Measurements from ENCODE around the gene CRACR2A. TPM values are rescaled to one million over a fixed set of nuclear protein-coding genes. Genes with fewer than 3 reads are reported as not detected.

Gene CRACR2A
- total and polyA plus RNA-seq, 9 of the 15 experiments (the other 6 are each of a cell fraction or from before 2014, with no cell fraction given) = 2.1 to 15.1 (median 10.4) TPM

- no peak for TF ChIP-seq ARID4B (CRISPR knock-in tag; IDR thresholded peaks at IDR 0.05)
- TF ChIP-seq RNF219 (CRISPR knock-in tag; IDR thresholded peaks at IDR 0.05) = no peak
- TF ChIP-seq DPF2 (IDR thresholded peaks at IDR 0.05) = peak; percentile 24; the same call in 1 of the 2 replicates
- TF ChIP-seq HMGN3 (IDR thresholded peaks at IDR 0.05; ENCODE audit: borderline replicate concordance, extremely low read depth, insufficient read length, low read depth, low read length) = no peak
- no peak for TF ChIP-seq CEBPZ (IDR thresholded peaks at IDR 0.05; ENCODE audit: borderline replicate concordance, low read depth, low read length)
- no peak for TF ChIP-seq HNRNPH1 (optimal IDR thresholded peaks at IDR 0.05; ENCODE audit: low read depth, low read length)
- peak in 1 of 2 experiments; percentile 79; a peak in 2 of 4 replicates for TF ChIP-seq ZNF639 (CRISPR knock-in tag; conservative IDR thresholded peaks at IDR 0.05 in 1 of 2, IDR thresholded peaks at IDR 0.05 in 1 of 2)
- no peak for TF ChIP-seq ATF6 (CRISPR knock-in tag; IDR thresholded peaks at IDR 0.05)
- TF ChIP-seq SLC30A9 (CRISPR knock-in tag; IDR thresholded peaks at IDR 0.05) = no peak
- no peak for TF ChIP-seq CBX5 (IDR thresholded peaks at IDR 0.05; ENCODE audit: borderline replicate concordance, low read depth)
- TF ChIP-seq TAF7 (tag; IDR thresholded peaks at IDR 0.05) = no peak
Observed at GRCh38 chr12:3684449-3685051, 68.4 kb downstream of the CRACR2A start (continued).

All from K562 (cell line).